Measurements from ENCODE around the gene PPP6R3. TPM values are rescaled to one million over a fixed set of nuclear protein-coding genes. Genes with fewer than 3 reads are reported as not detected.

PPP6R3 gene
- total RNA-seq, 1 experiment from 2014 or later, result 122 TPM

DNA sequence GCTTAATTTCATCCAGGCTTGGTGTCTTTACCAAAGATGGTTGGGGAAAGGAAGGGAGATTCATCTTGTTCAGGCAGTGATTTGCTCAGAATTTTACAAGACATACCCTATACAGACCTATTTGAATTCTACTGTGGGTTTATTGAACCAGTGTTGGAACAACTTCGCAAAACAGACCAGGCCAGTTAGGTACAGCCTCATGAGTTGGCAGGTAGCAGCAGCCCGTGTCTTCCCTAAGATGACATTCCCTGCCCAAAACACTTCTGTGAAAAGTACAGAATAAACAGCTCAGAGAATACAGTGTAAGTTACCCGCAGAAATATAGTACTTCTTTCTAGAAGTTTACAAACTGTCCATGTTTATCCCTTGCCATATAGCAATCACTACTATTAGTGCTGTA lies 121.3 kb downstream of the PPP6R3 start:
- Mint-ChIP-seq H3K27me3 (ENCODE audit: unreplicated experiment) (no peaks in the 10 kb centered on the region), H3K36me3 (ENCODE audit: insufficient read depth, unreplicated experiment) (peaks cover 35% of the 10 kb centered on the region), H3K9me3 (ENCODE audit: low read depth, unreplicated experiment) (no peaks in the 10 kb centered on the region), H3K4me3 (ENCODE audit: low read depth, unreplicated experiment) (peak overlapping the region; percentile 28), H3K4me1 (ENCODE audit: low read depth, unreplicated experiment) (peaks cover 45% of the 10 kb centered on the region), H3K27ac (ENCODE audit: unreplicated experiment) (peak overlapping the region; percentile 85)
- CTCF ChIA-PET, result no interaction called here
- DNase-seq, result no peak
- no peak for TF ChIP-seq CTCF (IDR thresholded peaks at IDR 0.05; ENCODE audit: unreplicated experiment)
- BruUV-seq (replicated peaks), result no TSS peak
- intact Hi-C loops (cut with micrococcal nuclease; ENCODE audit: unreplicated experiment), result no loop called here

DNA sequence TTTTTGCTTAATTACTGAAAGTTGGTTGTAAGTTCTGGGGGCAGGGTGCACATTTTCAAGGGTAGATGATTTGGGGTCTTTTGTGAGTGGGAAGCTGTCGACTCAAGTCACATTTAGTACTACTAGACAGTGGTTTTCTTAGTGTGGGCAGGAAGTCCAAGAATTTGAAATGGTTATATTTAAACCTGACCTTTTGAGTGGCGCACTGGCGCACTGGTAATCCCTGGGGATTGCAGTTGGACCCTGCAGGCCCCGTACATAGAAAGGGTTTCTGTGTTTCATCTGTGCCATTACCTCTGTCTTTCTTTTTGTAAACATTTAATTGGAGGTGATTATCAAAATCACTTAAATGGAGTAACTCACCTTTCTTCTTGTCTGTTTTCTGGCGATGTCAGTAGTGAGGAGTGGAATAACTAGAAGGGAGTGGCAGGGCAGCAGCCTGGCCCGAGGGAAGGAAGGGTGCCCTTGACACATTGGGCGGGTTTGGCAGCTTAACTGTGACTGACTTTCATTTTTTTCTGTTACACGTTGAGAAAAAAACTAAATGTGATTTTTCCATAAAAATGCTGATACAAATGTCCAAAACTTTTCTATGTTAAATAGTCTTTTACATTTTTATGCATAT lies 122.0 kb downstream of the PPP6R3 start:
- H3K4me1 Mint-ChIP-seq (ENCODE audit: low read depth, unreplicated experiment), result peaks cover 45% of the 10 kb centered on the region
- CTCF ChIA-PET, result interaction anchor here (1.5 kb wide), 1 partner anchor 287 kb away, joined by 6 read pairs; no protein-coding TSS in a partner anchor
- peaks cover 40% of the 10 kb centered on the region for H3K36me3 Mint-ChIP-seq (ENCODE audit: insufficient read depth, unreplicated experiment)
- no peaks in the 10 kb centered on the region for H3K27me3 Mint-ChIP-seq (ENCODE audit: unreplicated experiment)
- peak; percentile 6 for DNase-seq
- TF ChIP-seq CTCF (IDR thresholded peaks at IDR 0.05; ENCODE audit: unreplicated experiment), result no peak
- BruUV-seq (replicated peaks), result no TSS peak
- H3K27ac Mint-ChIP-seq (ENCODE audit: unreplicated experiment), result peak overlapping the region; percentile 85
- intact Hi-C loops (cut with micrococcal nuclease; ENCODE audit: unreplicated experiment), result no loop called here
- H3K4me3 Mint-ChIP-seq (ENCODE audit: low read depth, unreplicated experiment), result peak overlapping the region; percentile 28
- no peaks in the 10 kb centered on the region for H3K9me3 Mint-ChIP-seq (ENCODE audit: low read depth, unreplicated experiment)

GRCh38 chr11:68583041-68583446 lies 122.5 kb downstream of the PPP6R3 start:
- H3K27me3 Mint-ChIP-seq (ENCODE audit: unreplicated experiment), result no peaks in the 10 kb centered on the region
- BruUV-seq (replicated peaks), result no TSS peak
- H3K27ac Mint-ChIP-seq (ENCODE audit: unreplicated experiment), result peak overlapping the region; percentile 68
- H3K4me1 Mint-ChIP-seq (ENCODE audit: low read depth, unreplicated experiment), result peaks cover 45% of the 10 kb centered on the region
- H3K4me3 Mint-ChIP-seq (ENCODE audit: low read depth, unreplicated experiment), result peak overlapping the region; percentile 28
- intact Hi-C loops (cut with micrococcal nuclease; ENCODE audit: unreplicated experiment), result no loop called here
- no peak for DNase-seq
- no peaks in the 10 kb centered on the region for H3K9me3 Mint-ChIP-seq (ENCODE audit: low read depth, unreplicated experiment)
- H3K36me3 Mint-ChIP-seq (ENCODE audit: insufficient read depth, unreplicated experiment), result peaks cover 41% of the 10 kb centered on the region
- CTCF ChIA-PET, result interaction anchor here (0.5 to 1.5 kb wide), 2 partner anchors 23 to 287 kb away, joined by 5 to 6 read pairs; no protein-coding TSS in a partner anchor
- no peak for TF ChIP-seq CTCF (IDR thresholded peaks at IDR 0.05; ENCODE audit: unreplicated experiment)

DNA sequence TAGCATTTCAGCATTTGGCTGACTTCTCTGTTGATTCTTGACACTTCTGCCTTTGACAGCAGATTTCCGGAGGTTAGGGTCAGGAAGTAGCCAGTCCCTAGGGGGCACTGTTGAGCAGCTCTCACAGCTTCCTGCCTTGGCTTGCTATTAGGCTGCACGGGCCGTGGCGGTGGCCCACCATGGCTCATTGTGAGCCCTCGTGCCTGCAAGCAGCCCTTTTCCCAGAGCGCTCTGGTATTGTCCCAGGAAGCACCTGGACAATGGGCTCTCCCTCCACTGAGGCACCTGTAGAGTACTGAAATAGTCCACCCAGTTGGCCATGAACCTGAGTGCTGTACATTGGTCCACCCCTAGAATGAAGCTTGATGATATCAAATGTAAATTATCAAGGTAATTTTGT lies 123.5 kb downstream of the PPP6R3 start:
- TF ChIP-seq CTCF (IDR thresholded peaks at IDR 0.05; ENCODE audit: unreplicated experiment), result peak; percentile 59
- Mint-ChIP-seq H3K27me3 (ENCODE audit: unreplicated experiment) (no peaks in the 10 kb centered on the region), H3K4me3 (ENCODE audit: low read depth, unreplicated experiment) (no peak overlapping the region), H3K9me3 (ENCODE audit: low read depth, unreplicated experiment) (no peaks in the 10 kb centered on the region), H3K27ac (ENCODE audit: unreplicated experiment) (no peak overlapping the region), H3K4me1 (ENCODE audit: low read depth, unreplicated experiment) (peaks cover 45% of the 10 kb centered on the region), H3K36me3 (ENCODE audit: insufficient read depth, unreplicated experiment) (peaks cover 39% of the 10 kb centered on the region)
- DNase-seq, result peak; percentile 42
- no TSS peak for BruUV-seq (replicated peaks)
- CTCF ChIA-PET, result interaction anchor here (0.6 to 1.5 kb wide), 2 partner anchors 233 to 286 kb away, joined by 3 to 6 read pairs; no protein-coding TSS in a partner anchor
- intact Hi-C loops (cut with micrococcal nuclease; ENCODE audit: unreplicated experiment), result no loop called here
